Muscle layer of colon (tissue), 2 donors: ENCODE measurements around the gene ANO2.

Source experiments
- H3K27ac ChIP-seq: one replicate; pipeline ENCODE4 v1.7.0; 2013; ENCODE audit warnings: low read depth, mild to moderate bottlenecking, low read length, moderate library complexity
- H3K27me3 ChIP-seq, 2 donors: one replicate each; pipeline ENCODE4 v1.7.0; 2013; ENCODE audit warnings: low read length in 2 of 2, mild to moderate bottlenecking in 2 of 2; ENCODE audit not compliant: insufficient read depth in 2 of 2, control insufficient read depth in 1 of 2
- H3K36me3 ChIP-seq: one replicate; pipeline ENCODE4 v1.7.0; 2013; ENCODE audit warnings: mild to moderate bottlenecking, low read length; ENCODE audit not compliant: insufficient read depth
- H3K4me1 ChIP-seq: one replicate; pipeline ENCODE4 v1.7.0; 2013; ENCODE audit warnings: mild to moderate bottlenecking, low read length; ENCODE audit not compliant: insufficient read depth
- H3K4me3 ChIP-seq, 2 donors: one replicate each; pipeline ENCODE4 v1.7.0; 2013; ENCODE audit warnings: low read length in 2 of 2, low read depth in 1 of 2, mild to moderate bottlenecking in 1 of 2, moderate library complexity in 1 of 2
- H3K9ac ChIP-seq: one replicate; pipeline ENCODE4 v1.7.0; 2013; ENCODE audit warnings: low read length
- H3K9me3 ChIP-seq: one replicate; pipeline ENCODE4 v1.7.0; 2013; ENCODE audit warnings: mild to moderate bottlenecking, low read length
- donor health status: abdominal sarcoma.
- donor health status: Adenocarcinoma of cecum.

ANO2 gene

GRCh38 chr12:5973461-5974115, 28.5 kb upstream of the ANO2 start:
- Histone ChIP-seq H3K36me3 (no peaks in the 10 kb centered on the region), H3K9me3 (no peaks in the 10 kb centered on the region), H3K4me3 (no peak overlapping the region), H3K27me3 (no peaks in the 10 kb centered on the region), H3K4me1 (no peaks in the 10 kb centered on the region), H3K27ac (no peak overlapping the region), H3K9ac (no peak overlapping the region)

- no peak overlapping the region for H3K4me3 ChIP-seq
- no peak overlapping the region for H3K9ac ChIP-seq
- no peak overlapping the region for H3K27ac ChIP-seq
- H3K27me3 ChIP-seq = no peaks in the 10 kb centered on the region
- H3K4me1 ChIP-seq = no peaks in the 10 kb centered on the region
- H3K36me3 ChIP-seq = no peaks in the 10 kb centered on the region
- H3K9me3 ChIP-seq = no peaks in the 10 kb centered on the region
Measured at GRCh38 chr12:5972387-5972786, 27.3 kb upstream of the ANO2 start.

- no peaks in the 10 kb centered on the region for H3K36me3 ChIP-seq
- no peak overlapping the region for H3K4me3 ChIP-seq
Measured at GRCh38 chr12:5971194-5971850, 26.3 kb upstream of the ANO2 start.

GRCh38 chr12:5969974-5970690, 25.1 kb upstream of the ANO2 start:
- no peaks in the 10 kb centered on the region for H3K27me3 ChIP-seq

More at GRCh38 chr12:5971194-5971850, 26.3 kb upstream of the ANO2 start:
- H3K27ac ChIP-seq = no peak overlapping the region
- no peaks in the 10 kb centered on the region for H3K4me1 ChIP-seq
- H3K27me3 ChIP-seq = no peaks in the 10 kb centered on the region
- H3K9ac ChIP-seq = no peak overlapping the region
- no peaks in the 10 kb centered on the region for H3K9me3 ChIP-seq

GRCh38 chr12:5969156-5969973, 24.3 kb upstream of the ANO2 start:
- Histone ChIP-seq H3K4me1 (no peaks in the 10 kb centered on the region), H3K36me3 (no peaks in the 10 kb centered on the region), H3K9me3 (no peaks in the 10 kb centered on the region), H3K4me3 (no peak overlapping the region), H3K27ac (no peak overlapping the region), H3K27me3 (no peaks in the 10 kb centered on the region), H3K9ac (no peak overlapping the region)

More at GRCh38 chr12:5969974-5970690, 25.1 kb upstream of the ANO2 start:
- no peak overlapping the region for H3K27ac ChIP-seq
- H3K36me3 ChIP-seq = no peaks in the 10 kb centered on the region
- H3K4me1 ChIP-seq = no peaks in the 10 kb centered on the region
- H3K9me3 ChIP-seq = no peaks in the 10 kb centered on the region
- no peak overlapping the region for H3K4me3 ChIP-seq
- H3K9ac ChIP-seq = no peak overlapping the region

GRCh38 chr12:5967645-5968415, 22.8 kb upstream of the ANO2 start:
- H3K36me3 ChIP-seq = no peaks in the 10 kb centered on the region
- no peaks in the 10 kb centered on the region for H3K9me3 ChIP-seq
- no peaks in the 10 kb centered on the region for H3K27me3 ChIP-seq
- H3K4me3 ChIP-seq = no peak overlapping the region
- no peak overlapping the region for H3K27ac ChIP-seq
- no peak overlapping the region for H3K9ac ChIP-seq
- no peaks in the 10 kb centered on the region for H3K4me1 ChIP-seq

GRCh38 chr12:5966486-5967095, 21.5 kb upstream of the ANO2 start:
- no peaks in the 10 kb centered on the region for H3K27me3 ChIP-seq
- H3K9ac ChIP-seq = no peak overlapping the region
- H3K4me3 ChIP-seq = no peak overlapping the region
- no peaks in the 10 kb centered on the region for H3K36me3 ChIP-seq
- H3K9me3 ChIP-seq = no peaks in the 10 kb centered on the region
- no peak overlapping the region for H3K27ac ChIP-seq
- H3K4me1 ChIP-seq = no peaks in the 10 kb centered on the region

GRCh38 chr12:5965950-5966383, 20.9 kb upstream of the ANO2 start:
- Histone ChIP-seq H3K36me3 (no peaks in the 10 kb centered on the region), H3K27ac (no peak overlapping the region), H3K9me3 (no peaks in the 10 kb centered on the region), H3K9ac (no peak overlapping the region), H3K27me3 (no peaks in the 10 kb centered on the region), H3K4me3 (no peak overlapping the region), H3K4me1 (no peaks in the 10 kb centered on the region)

- H3K36me3 ChIP-seq = no peaks in the 10 kb centered on the region
- H3K4me1 ChIP-seq = no peaks in the 10 kb centered on the region
- H3K4me3 ChIP-seq = no peak overlapping the region
- no peak overlapping the region for H3K27ac ChIP-seq
- H3K9ac ChIP-seq = no peak overlapping the region
- no peaks in the 10 kb centered on the region for H3K27me3 ChIP-seq
- no peaks in the 10 kb centered on the region for H3K9me3 ChIP-seq
Measured at GRCh38 chr12:5964913-5965900, 20.1 kb upstream of the ANO2 start.

GRCh38 chr12:5963515-5963914, 18.5 kb upstream of the ANO2 start:
- Histone ChIP-seq H3K9ac (no peak overlapping the region), H3K9me3 (no peaks in the 10 kb centered on the region), H3K27me3 (no peaks in the 10 kb centered on the region), H3K4me3 (no peak overlapping the region), H3K27ac (no peak overlapping the region), H3K4me1 (no peaks in the 10 kb centered on the region), H3K36me3 (no peaks in the 10 kb centered on the region)
